Subcutaneous adipose tissue (tissue), 4 donors: ENCODE measurements around the gene CNOT1. TPM values are rescaled to one million over a fixed set of nuclear protein-coding genes. Genes with fewer than 3 reads are reported as not detected.

Source experiments
- CTCF ChIP-seq: fragments of 450-650 bp; IDR thresholded peaks from one replicate; pipeline ENCODE4 v1.5.1; 2016; ENCODE audit warnings: low read depth, mild to moderate bottlenecking, control low read depth, antibody characterized with exemption, moderate library complexity
- total RNA-seq, 4 donors: library from RNA; depleted of rRNA; stranded (reverse); fragments of >200 nt; gene quantifications; one replicate each; pipeline ENCODE4 v1.1.0, GENCODE V29; 2016

The CNOT1 gene
- total RNA-seq, 4 donors from 2014 or later: 112 to 136 (median 113) TPM

GRCh38 chr16:58586340-58587030 is 43.1 kb downstream of the CNOT1 start:
- TF ChIP-seq CTCF: no peak

GRCh38 chr16:58584831-58585505 is 44.7 kb downstream of the CNOT1 start:
- no peak for TF ChIP-seq CTCF

GRCh38 chr16:58582971-58583765 is 46.5 kb downstream of the CNOT1 start:
- TF ChIP-seq CTCF: no peak

GRCh38 chr16:58582133-58582532 is 47.5 kb downstream of the CNOT1 start:
- no peak for TF ChIP-seq CTCF

GRCh38 chr16:58579587-58579986 is 50.0 kb downstream of the CNOT1 start:
- TF ChIP-seq CTCF: no peak

- no peak for TF ChIP-seq CTCF
These were observed 51.0 kb downstream of the CNOT1 start for GRCh38 chr16:58578642-58579041.

- TF ChIP-seq CTCF: no peak
These were observed 52.5 kb downstream of the CNOT1 start for GRCh38 chr16:58577141-58577540.
